Natural killer cell (primary cell): ENCODE results near the gene FXYD1. TPM values are rescaled to one million over a fixed set of nuclear protein-coding genes. Genes with fewer than 3 reads are reported as not detected.
"Not testable (repeated sequence)": the region's sequence is repeated elsewhere in the genome, so short reads cannot be mapped to it uniquely, and the experiment has no call there.

Experiments
- ATAC-seq, 3 donors: fragments of 150-1000 bp in 2 of 3; fragments of 200-7000 bp in 1 of 3; cut with Tn5 transposase; 1 replicate in 1 of 3; 2 replicates in 2 of 3; pipeline ENCODE4 v1.10.0; 2021; ENCODE audit warnings: mild to moderate bottlenecking in 2 of 3, moderate library complexity in 2 of 3
- DNase-seq, 2 donors: peaks; one replicate each; pipeline versions ENCODE4 v3.0.0 to v3.0.0-alpha.2; 2013 to 2021; ENCODE audit warnings: mixed read lengths in 1 of 2
- H3K27ac ChIP-seq: one replicate; pipeline ENCODE4 v1.5.1; 2013; ENCODE audit warnings: mild to moderate bottlenecking, low read length
- H3K27me3 ChIP-seq: one replicate; pipeline ENCODE4 v1.6.1; 2013; ENCODE audit warnings: low read length; ENCODE audit not compliant: control insufficient read depth, insufficient read depth
- H3K36me3 ChIP-seq: one replicate; pipeline ENCODE4 v1.6.1; 2013; ENCODE audit warnings: low read length; ENCODE audit not compliant: control insufficient read depth, insufficient read depth
- H3K4me1 ChIP-seq: one replicate; pipeline ENCODE4 v1.6.1; 2013; ENCODE audit warnings: low read length; ENCODE audit not compliant: control insufficient read depth, insufficient read depth
- H3K4me3 ChIP-seq: one replicate; pipeline ENCODE4 v1.5.1; 2013; ENCODE audit warnings: low read length
- H3K9me3 ChIP-seq: one replicate; pipeline ENCODE4 v1.6.1; 2013; ENCODE audit warnings: low read length; ENCODE audit not compliant: control insufficient read depth, insufficient read depth
- H3K27ac Mint-ChIP-seq, 2 donors: one replicate each; pipeline ENCODE4 v1.8.0; 2022; ENCODE audit warnings: mild to moderate bottlenecking in 2 of 2, mixed read lengths in 2 of 2, moderate library complexity in 1 of 2
- H3K27me3 Mint-ChIP-seq, 2 donors: one replicate each; pipeline ENCODE4 v1.8.0; 2022; ENCODE audit warnings: low read depth in 2 of 2, mixed read lengths in 2 of 2
- H3K36me3 Mint-ChIP-seq: one replicate; pipeline ENCODE4 v1.8.0; 2022; ENCODE audit warnings: mixed read lengths
- H3K4me1 Mint-ChIP-seq, 2 donors: one replicate each; pipeline ENCODE4 v1.8.0; 2022; ENCODE audit warnings: mixed read lengths in 2 of 2
- H3K4me3 Mint-ChIP-seq: one replicate; pipeline ENCODE4 v1.8.0; 2022; ENCODE audit warnings: mild to moderate bottlenecking, moderate library complexity, mixed read lengths
- H3K9me3 Mint-ChIP-seq, 2 donors: one replicate each; pipeline ENCODE4 v1.8.0; 2022; ENCODE audit warnings: mixed read lengths in 2 of 2
- CTCF ChIP-seq: fragments of 200-600 bp; IDR thresholded peaks from one replicate; pipeline ENCODE4 v1.8.0; 2022; ENCODE audit warnings: antibody characterized with exemption
- WGBS: methylation state at CpG from one replicate; pipeline ENCODE4 v1.1.7; 2013; ENCODE audit warnings: missing lambda C conversion rate; ENCODE audit not compliant: insufficient coverage; 5-methylcytosine and 5-hydroxymethylcytosine counted together
- intact Hi-C: fragments of 100-400 bp; cut with micrococcal nuclease; formaldehyde crosslinking; loops from one replicate; pipeline ENCODE4 v1.14.2; 2022
- total RNA-seq, 4 donors: library from RNA; stranded (reverse); fragments of 120-200 nt in 1 of 4; gene quantifications; one replicate each; pipeline versions ENCODE4 v1.2.3 to v1.2.4, GENCODE V29; 2013 to 2022

Gene FXYD1
- total RNA-seq, 3 donors from 2014 or later (not counting 1 experiment from before 2014, with no cell fraction given), result not detected

- Histone ChIP-seq H3K4me3 (no peak overlapping the region), H3K27ac (no peak overlapping the region), H3K4me1 (peaks cover 22% of the 10 kb centered on the region), H3K36me3 (no peaks in the 10 kb centered on the region), H3K9me3 (no peaks in the 10 kb centered on the region), H3K27me3 (no peaks in the 10 kb centered on the region)
- DNase-seq, result no peak
- no peak overlapping the region for H3K27ac Mint-ChIP-seq
- no peak for ATAC-seq
- no peaks in the 10 kb centered on the region for H3K27me3 Mint-ChIP-seq
- H3K4me3 Mint-ChIP-seq, result no peak overlapping the region
- WGBS, result 90% methylated on average over 2 of the region's 3 CpGs
- TF ChIP-seq CTCF, result no peak
- H3K4me1 Mint-ChIP-seq, result peaks cover 18 to 28% of the 10 kb centered on the region in 2 donors
- no peaks in the 10 kb centered on the region for H3K36me3 Mint-ChIP-seq
- intact Hi-C loops, result no loop called here
- no peaks in the 10 kb centered on the region for H3K9me3 Mint-ChIP-seq
Measured at GRCh38 chr19:35149463-35149862, 10.8 kb downstream of the FXYD1 start.

- H3K27me3 Mint-ChIP-seq, result no peaks in the 10 kb centered on the region
- no peak for TF ChIP-seq CTCF
- intact Hi-C loops, result no loop called here
- Histone ChIP-seq H3K36me3 (no peaks in the 10 kb centered on the region), H3K4me1 (peaks cover 17% of the 10 kb centered on the region), H3K27ac (no peak overlapping the region), H3K27me3 (no peaks in the 10 kb centered on the region), H3K4me3 (no peak overlapping the region), H3K9me3 (no peaks in the 10 kb centered on the region)
- H3K9me3 Mint-ChIP-seq, result no peaks in the 10 kb centered on the region
- ATAC-seq (no peak), DNase-seq (no peak)
- H3K4me1 Mint-ChIP-seq, result peaks cover 20 to 30% of the 10 kb centered on the region in 2 donors
- peak overlapping the region; percentile 60 for H3K4me3 Mint-ChIP-seq
- H3K36me3 Mint-ChIP-seq, result no peaks in the 10 kb centered on the region
- 80% methylated on average over 2 of the region's 2 CpGs for WGBS
- no peak overlapping the region for H3K27ac Mint-ChIP-seq
Measured at GRCh38 chr19:35150445-35150844, 11.8 kb downstream of the FXYD1 start.

- no peak overlapping the region for H3K27ac ChIP-seq
- ATAC-seq (no peak), DNase-seq (no peak)
- Mint-ChIP-seq H3K27ac (no peak overlapping the region), H3K4me1 (peaks cover 30 to 40% of the 10 kb centered on the region in 2 donors), H3K9me3 (no peaks in the 10 kb centered on the region), H3K4me3 (peak overlapping the region; percentile 61), H3K27me3 (no peaks in the 10 kb centered on the region), H3K36me3 (no peaks in the 10 kb centered on the region)
- no peaks in the 10 kb centered on the region for H3K9me3 ChIP-seq
- H3K36me3 ChIP-seq, result no peaks in the 10 kb centered on the region
- H3K27me3 ChIP-seq, result no peaks in the 10 kb centered on the region
- WGBS, result 94% methylated on average over 20 of the region's 20 CpGs
- intact Hi-C loops, result no loop called here
- no peak for TF ChIP-seq CTCF
- H3K4me1 ChIP-seq, result peaks cover 28% of the 10 kb centered on the region
- no peak overlapping the region for H3K4me3 ChIP-seq
Measured at GRCh38 chr19:35151273-35152065, 12.8 kb downstream of the FXYD1 start.

- intact Hi-C loops, H3K27ac ChIP-seq, H3K27me3 Mint-ChIP-seq, DNase-seq, ATAC-seq, H3K36me3 Mint-ChIP-seq, H3K27me3 ChIP-seq, H3K9me3 ChIP-seq, H3K9me3 Mint-ChIP-seq, H3K4me3 ChIP-seq: not testable (repeated sequence)
- Histone ChIP-seq H3K36me3 (peaks cover 16% of the 10 kb centered on the region), H3K4me1 (peaks cover 35% of the 10 kb centered on the region)
- Mint-ChIP-seq H3K4me1 (peaks cover 35 to 44% of the 10 kb centered on the region in 2 donors), H3K27ac (peak overlapping the region; percentile 90 to 99), H3K4me3 (peak overlapping the region; percentile 100)
- WGBS, result 90% methylated on average over 10 of the region's 10 CpGs
Measured at GRCh38 chr19:35153129-35153522, 14.5 kb downstream of the FXYD1 start.
